ENCODE results near the gene CYFIP1. TPM values are rescaled to one million over a fixed set of nuclear protein-coding genes. Genes with fewer than 3 reads are reported as not detected.
A peak's percentile ranks its signal among the peaks of the same experiment; 100 is the strongest.

Gene CYFIP1
- total and polyA plus RNA-seq, 3 donors from 2014 or later = 50.9 to 112 (median 90.5) TPM

DNA sequence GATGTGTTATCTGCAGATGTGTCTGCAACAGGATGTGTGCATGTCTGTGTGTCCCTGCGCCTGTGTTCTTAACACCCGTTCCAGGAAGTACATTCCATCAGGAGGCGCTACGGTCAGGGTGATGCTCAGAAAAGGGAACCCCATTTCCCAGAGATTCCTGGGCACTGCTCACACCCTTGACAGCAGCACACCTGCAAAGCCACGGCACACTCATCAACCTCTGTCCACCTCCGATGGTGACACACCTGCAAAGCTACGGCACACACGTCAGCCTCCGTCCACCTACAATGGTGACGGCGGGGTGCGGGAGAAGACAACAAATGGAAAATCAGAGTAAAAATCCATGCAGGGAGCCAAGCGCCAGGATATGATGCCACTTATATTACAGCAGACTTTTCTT lies 86.3 kb downstream of the CYFIP1 start:
- WGBS, 2 donors = 95 to 96% methylated on average over 13 of the region's 13 CpGs
- H3K9me3 ChIP-seq = no peaks in the 10 kb centered on the region
- no peak overlapping the region for H3K27ac ChIP-seq
- H3K4me3 ChIP-seq = no peak overlapping the region
- H3K4me1 ChIP-seq = no peaks in the 10 kb centered on the region
- intact Hi-C loops (cut with DNase I; ENCODE audit: low total_unique reads) = no loop called here
- TF ChIP-seq, protein P1, sequence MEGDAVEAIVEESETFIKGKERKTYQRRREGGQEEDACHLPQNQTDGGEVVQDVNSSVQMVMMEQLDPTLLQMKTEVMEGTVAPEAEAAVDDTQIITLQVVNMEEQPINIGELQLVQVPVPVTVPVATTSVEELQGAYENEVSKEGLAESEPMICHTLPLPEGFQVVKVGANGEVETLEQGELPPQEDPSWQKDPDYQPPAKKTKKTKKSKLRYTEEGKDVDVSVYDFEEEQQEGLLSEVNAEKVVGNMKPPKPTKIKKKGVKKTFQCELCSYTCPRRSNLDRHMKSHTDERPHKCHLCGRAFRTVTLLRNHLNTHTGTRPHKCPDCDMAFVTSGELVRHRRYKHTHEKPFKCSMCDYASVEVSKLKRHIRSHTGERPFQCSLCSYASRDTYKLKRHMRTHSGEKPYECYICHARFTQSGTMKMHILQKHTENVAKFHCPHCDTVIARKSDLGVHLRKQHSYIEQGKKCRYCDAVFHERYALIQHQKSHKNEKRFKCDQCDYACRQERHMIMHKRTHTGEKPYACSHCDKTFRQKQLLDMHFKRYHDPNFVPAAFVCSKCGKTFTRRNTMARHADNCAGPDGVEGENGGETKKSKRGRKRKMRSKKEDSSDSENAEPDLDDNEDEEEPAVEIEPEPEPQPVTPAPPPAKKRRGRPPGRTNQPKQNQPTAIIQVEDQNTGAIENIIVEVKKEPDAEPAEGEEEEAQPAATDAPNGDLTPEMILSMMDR (IDR thresholded peaks at IDR 0.05) = no peak
- TF ChIP-seq POLR2A (IDR thresholded peaks at IDR 0.05) = no peak
- H3K27me3 ChIP-seq = no peaks in the 10 kb centered on the region
- H3K36me3 ChIP-seq (ENCODE audit: low read depth, missing control alignments) = no peaks in the 10 kb centered on the region
- no peak for DNase-seq

DNA sequence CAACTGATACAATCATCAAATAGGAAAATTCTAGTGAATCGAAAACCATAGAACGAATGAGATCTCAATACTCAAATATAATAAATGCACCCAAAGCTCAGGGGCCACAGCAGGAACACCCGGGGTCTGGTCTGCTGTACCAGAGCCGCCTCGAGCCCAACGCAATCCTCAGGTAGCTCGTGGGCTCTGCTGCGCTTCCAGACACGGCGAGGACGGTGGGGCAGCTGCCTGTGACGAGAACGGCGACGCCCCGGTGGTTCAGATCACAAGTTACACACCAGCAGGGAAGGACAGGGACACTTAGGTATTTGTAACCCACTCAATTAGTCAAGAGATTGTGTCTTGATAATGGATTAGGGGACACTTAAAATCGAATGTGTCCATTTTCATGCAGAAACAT lies 87.1 kb downstream of the CYFIP1 start:
- no peak overlapping the region for H3K4me3 ChIP-seq
- TF ChIP-seq, protein P1 (IDR thresholded peaks at IDR 0.05) = no peak
- intact Hi-C loops (cut with DNase I; ENCODE audit: low total_unique reads) = no loop called here
- H3K27me3 ChIP-seq = no peaks in the 10 kb centered on the region
- H3K4me1 ChIP-seq = no peaks in the 10 kb centered on the region
- no peaks in the 10 kb centered on the region for H3K9me3 ChIP-seq
- WGBS, 2 donors = 93 to 94% methylated on average over 17 of the region's 17 CpGs
- DNase-seq = no peak
- H3K27ac ChIP-seq = no peak overlapping the region
- no peaks in the 10 kb centered on the region for H3K36me3 ChIP-seq (ENCODE audit: low read depth, missing control alignments)

DNA sequence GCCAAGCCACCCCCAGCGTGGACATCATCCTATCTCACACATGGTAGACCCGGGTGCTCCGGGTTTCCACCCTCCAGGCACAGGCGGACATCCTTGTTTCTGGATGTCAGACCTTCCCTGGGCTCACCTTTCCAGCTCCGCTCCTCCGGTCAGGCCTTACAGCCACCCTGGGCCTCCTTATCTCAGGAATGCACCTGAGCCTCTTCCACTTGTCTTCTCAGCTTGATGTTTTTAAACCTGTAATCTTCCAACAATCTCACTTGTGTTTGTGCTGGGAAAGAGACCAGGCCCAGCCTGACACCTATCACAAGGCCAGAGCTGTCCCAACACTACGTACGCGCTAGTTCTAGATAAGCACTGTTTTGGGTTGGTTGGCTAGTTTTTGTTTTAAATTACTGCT lies 87.8 kb downstream of the CYFIP1 start:
- intact Hi-C loops (cut with DNase I; ENCODE audit: low total_unique reads) = no loop called here
- H3K27ac ChIP-seq = peak overlapping the region in 1 of 2 donors; percentile 44
- no peaks in the 10 kb centered on the region for H3K27me3 ChIP-seq
- H3K4me3 ChIP-seq = no peak overlapping the region
- no peaks in the 10 kb centered on the region for H3K9me3 ChIP-seq
- peak; percentile 34 for DNase-seq
- TF ChIP-seq, protein P1 (IDR thresholded peaks at IDR 0.05) = no peak
- TF ChIP-seq POLR2A (IDR thresholded peaks at IDR 0.05) = no peak
- H3K36me3 ChIP-seq (ENCODE audit: low read depth, missing control alignments) = no peaks in the 10 kb centered on the region
- H3K4me1 ChIP-seq = no peaks in the 10 kb centered on the region
- 68 to 78% methylated on average over 9 of the region's 9 CpGs for WGBS, 2 donors

DNA sequence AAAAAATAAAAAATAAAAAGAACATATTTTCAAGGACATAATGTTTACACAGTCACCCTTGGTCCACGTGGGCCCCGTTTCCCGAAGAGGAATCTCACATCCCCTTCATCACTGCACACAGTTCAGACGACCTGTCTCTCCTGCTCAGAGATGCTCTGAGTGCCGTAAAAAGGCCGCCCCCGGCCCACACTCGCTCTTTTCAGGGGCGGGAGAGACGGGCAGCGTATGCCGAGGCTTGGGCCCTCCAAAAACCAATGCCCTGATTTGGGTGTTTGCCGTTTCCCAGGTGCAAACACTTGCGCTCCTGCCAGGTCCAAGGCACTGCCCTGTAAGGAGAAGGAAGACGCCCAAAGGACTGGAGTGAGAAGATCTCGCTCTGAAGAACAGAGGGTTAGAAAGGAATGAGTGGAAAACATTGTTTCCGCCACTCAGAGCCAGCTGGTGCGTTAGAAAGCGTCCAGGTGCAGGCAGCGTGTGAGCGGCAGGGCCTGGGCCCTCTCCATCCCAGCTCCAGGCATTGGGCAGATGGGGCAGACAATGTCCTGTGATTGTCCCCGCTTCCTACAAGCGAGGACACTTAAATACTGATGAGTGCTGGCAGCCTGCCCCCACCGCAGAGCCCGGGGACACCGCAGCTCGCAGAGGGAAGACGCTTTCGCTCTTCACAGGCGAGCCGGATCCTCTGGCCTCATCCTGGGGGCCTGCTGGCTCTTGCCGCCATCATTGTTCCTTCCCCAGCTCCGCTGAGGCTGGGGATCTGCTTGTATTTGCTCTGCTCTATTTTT lies 88.5 kb downstream of the CYFIP1 start:
- Histone ChIP-seq H3K9me3 (no peaks in the 10 kb centered on the region), H3K4me3 (no peak overlapping the region), H3K36me3 (ENCODE audit: low read depth, missing control alignments) (no peaks in the 10 kb centered on the region), H3K27ac (peak overlapping the region in 1 of 2 donors; percentile 44), H3K4me1 (no peaks in the 10 kb centered on the region), H3K27me3 (no peaks in the 10 kb centered on the region)
- WGBS, 2 donors = 88 to 93% methylated on average over 33 of the region's 33 CpGs
- intact Hi-C loops (cut with DNase I; ENCODE audit: low total_unique reads) = no loop called here
- no peak for DNase-seq
- TF ChIP-seq, protein P1 (IDR thresholded peaks at IDR 0.05) = no peak

DNA sequence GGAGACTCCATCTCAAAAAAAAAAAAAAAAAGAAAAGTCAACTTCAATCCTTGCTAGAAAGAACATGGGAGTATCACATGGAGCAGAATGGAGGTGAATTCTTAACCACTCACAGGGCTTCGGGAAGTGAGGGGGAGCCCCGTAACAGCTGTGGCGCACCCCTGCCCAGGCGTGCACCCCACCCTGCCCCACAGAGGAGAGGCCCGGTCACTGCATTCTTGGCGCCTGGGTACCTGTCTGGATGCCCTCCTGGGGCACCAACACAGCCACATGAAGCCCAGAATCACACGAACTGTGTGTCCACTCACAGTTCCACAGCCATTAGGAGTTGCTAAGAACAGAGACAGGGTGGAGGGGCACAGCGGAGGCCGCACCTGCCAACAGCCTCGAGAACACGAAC lies 89.9 kb downstream of the CYFIP1 start:
- WGBS, 2 donors = 92 to 95% methylated on average over 6 to 11 of the region's 11 CpGs
- Histone ChIP-seq H3K9me3 (no peaks in the 10 kb centered on the region), H3K36me3 (ENCODE audit: low read depth, missing control alignments) (no peaks in the 10 kb centered on the region), H3K27ac (no peak overlapping the region), H3K4me1 (no peaks in the 10 kb centered on the region), H3K27me3 (no peaks in the 10 kb centered on the region), H3K4me3 (no peak overlapping the region)
- no peak for DNase-seq
- intact Hi-C loops (cut with DNase I; ENCODE audit: low total_unique reads) = no loop called here
- TF ChIP-seq POLR2A (IDR thresholded peaks at IDR 0.05) = no peak
- TF ChIP-seq, protein P1 (IDR thresholded peaks at IDR 0.05) = no peak

Measured in testis (tissue), 3 donors.